Astrocyte (in vitro differentiated cells and primary cell): ENCODE results near the gene JAK3. TPM values are rescaled to one million over a fixed set of nuclear protein-coding genes. Genes with fewer than 3 reads are reported as not detected.

Source experiments
- DNase-seq: peaks from one replicate; pipeline ENCODE4 v3.0.0-alpha.2; 2010; ENCODE audit warnings: low read depth
- FAIRE-seq: peaks from 2 replicates; lab custom pipeline; 2011; peaks lifted over from hg19 to GRCh38; lab: Jason Lieb, UNC
- H2AFZ ChIP-seq: 2 replicates; pipeline ENCODE4 v1.6.0; 2012; ENCODE audit warnings: low read depth, low read length, inconsistent platforms
- H3K27ac ChIP-seq: 2 replicates; pipeline ENCODE4 v1.5.1; 2011; ENCODE audit warnings: low read depth, low read length, inconsistent platforms
- H3K27me3 ChIP-seq: 2 replicates; pipeline ENCODE4 v1.6.0; 2011; ENCODE audit warnings: low read length, inconsistent platforms; ENCODE audit not compliant: insufficient read depth
- H3K36me3 ChIP-seq: 2 replicates; pipeline ENCODE4 v1.5.1; 2011; ENCODE audit warnings: low read length, inconsistent platforms; ENCODE audit not compliant: insufficient read depth
- H3K4me1 ChIP-seq: 2 replicates; pipeline ENCODE4 v1.5.1; 2011; ENCODE audit warnings: low read length, inconsistent platforms; ENCODE audit not compliant: insufficient read depth
- H3K4me2 ChIP-seq: 2 replicates; pipeline ENCODE4 v1.6.0; 2012; ENCODE audit warnings: low read length, inconsistent platforms
- H3K4me3 ChIP-seq: 2 replicates; pipeline ENCODE4 v1.5.1; 2011; ENCODE audit warnings: low read depth, mild to moderate bottlenecking, low read length, inconsistent platforms; ENCODE audit not compliant: insufficient read depth
- H3K79me2 ChIP-seq: 2 replicates; pipeline ENCODE4 v1.6.0; 2012; ENCODE audit warnings: mild to moderate bottlenecking, low read length, inconsistent platforms; ENCODE audit not compliant: insufficient read depth
- H3K9ac ChIP-seq: 2 replicates; pipeline ENCODE4 v1.6.0; 2012; ENCODE audit warnings: mild to moderate bottlenecking, low read length, inconsistent platforms
- H3K9me3 ChIP-seq: 2 replicates; pipeline ENCODE4 v1.5.1; 2012; ENCODE audit warnings: low read depth, mild to moderate bottlenecking, low read length, inconsistent platforms; ENCODE audit not compliant: insufficient read depth
- H4K20me1 ChIP-seq: 2 replicates; pipeline ENCODE4 v1.6.0; 2012; ENCODE audit warnings: low read length, inconsistent platforms; ENCODE audit not compliant: insufficient read depth
- H3K27ac Mint-ChIP-seq: one replicate; pipeline ENCODE4 v1.8.0; 2021; ENCODE audit warnings: mild to moderate bottlenecking, mixed read lengths; ENCODE audit not compliant: unreplicated experiment
- H3K27me3 Mint-ChIP-seq: one replicate; pipeline ENCODE4 v1.8.0; 2021; ENCODE audit warnings: low read depth, mixed read lengths; ENCODE audit not compliant: unreplicated experiment
- H3K36me3 Mint-ChIP-seq: one replicate; pipeline ENCODE4 v1.8.0; 2021; ENCODE audit warnings: low read depth, mixed read lengths; ENCODE audit not compliant: unreplicated experiment
- H3K4me1 Mint-ChIP-seq: one replicate; pipeline ENCODE4 v1.8.0; 2021; ENCODE audit warnings: low read depth, mixed read lengths; ENCODE audit not compliant: unreplicated experiment
- H3K4me3 Mint-ChIP-seq: one replicate; pipeline ENCODE4 v1.8.0; 2021; ENCODE audit warnings: mild to moderate bottlenecking, moderate library complexity, mixed read lengths; ENCODE audit not compliant: unreplicated experiment
- H3K9me3 Mint-ChIP-seq: one replicate; pipeline ENCODE4 v1.8.0; 2021; ENCODE audit warnings: mild to moderate bottlenecking, mixed read lengths; ENCODE audit not compliant: unreplicated experiment
- EZH2 ChIP-seq: IDR thresholded peaks from 2 replicates; pipeline ENCODE4 v1.6.1; 2012; ENCODE audit warnings: mild to moderate bottlenecking, low read length, inconsistent platforms; ENCODE audit not compliant: insufficient read depth
- total RNA-seq: library from RNA; stranded (reverse); gene quantifications from 2 replicates; pipeline ENCODE4 v1.2.1, GENCODE V29; 2021
- TF ChIP-seq, protein P1 (sequence below): IDR thresholded peaks from 2 replicates; pipeline ENCODE4 v1.5.1; 2011; ENCODE audit warnings: low read depth, mild to moderate bottlenecking, inconsistent platforms, low read length, moderate library complexity; ENCODE audit not compliant: insufficient read depth

Gene JAK3
- total RNA-seq, 1 donor from 2014 or later: 1.00 TPM

DNA sequence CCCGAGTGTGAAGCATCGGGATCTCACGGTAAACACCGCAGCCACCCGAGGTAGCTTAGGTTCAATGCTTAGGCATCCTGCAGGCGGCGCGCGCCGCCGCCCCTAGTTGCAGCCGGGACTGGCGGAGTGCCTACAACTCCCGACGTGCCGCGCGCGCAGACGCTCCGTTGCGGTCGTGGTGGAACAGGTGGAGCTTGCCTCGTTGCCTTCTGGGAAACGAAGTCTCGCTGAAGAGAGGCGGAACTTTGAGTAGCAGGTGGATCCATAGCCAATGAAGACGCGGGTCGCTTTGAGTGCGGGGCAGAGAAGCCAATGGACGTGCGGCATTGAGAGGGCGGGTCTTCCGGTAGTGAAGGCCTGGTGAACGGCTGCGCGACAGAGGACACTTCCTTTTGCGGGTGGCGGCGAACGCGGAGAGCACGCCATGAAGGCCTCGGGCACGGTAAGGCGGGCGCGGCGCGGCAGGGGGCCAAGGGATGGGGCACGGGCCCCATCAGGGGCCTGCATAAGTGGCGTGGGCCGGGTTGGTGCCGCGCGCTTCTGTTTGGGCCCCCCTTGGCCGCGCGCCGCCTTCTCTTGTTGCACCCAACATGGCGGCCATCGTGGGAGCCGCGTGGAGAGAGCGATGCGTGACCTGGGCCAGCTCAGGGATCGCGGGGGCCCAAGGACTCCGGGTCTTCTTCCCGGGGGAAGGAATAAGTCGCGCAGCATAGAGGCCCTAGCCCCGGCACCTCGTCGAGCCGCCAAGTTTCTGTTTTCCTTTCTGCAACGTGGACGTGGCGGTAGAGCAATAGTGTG, 11.9 kb upstream of the JAK3 start, which contains the start of gene RPL18A:
RPL18A (plus strand) TSS at position 378 of the 798 bp plus-strand sequence; CDS start at position 425, 47 bp downstream.
- peak within 1 kb of the TSS; percentile 76 for H3K27ac ChIP-seq
- peak within 1 kb of the TSS; percentile 98 for H3K4me2 ChIP-seq
- no peaks in the 10 kb centered on the region for H3K27me3 ChIP-seq
- H3K9ac ChIP-seq: peak within 1 kb of the TSS; percentile 99
- H3K9me3 ChIP-seq: no peaks in the 10 kb centered on the region
- H4K20me1 ChIP-seq: peaks cover 48% of the 10 kb centered on the region
- peak; percentile 43 for FAIRE-seq
- peak within 1 kb of the TSS; percentile 85 for H2AFZ ChIP-seq
- TF ChIP-seq EZH2: no peak
- TF ChIP-seq, protein P1, sequence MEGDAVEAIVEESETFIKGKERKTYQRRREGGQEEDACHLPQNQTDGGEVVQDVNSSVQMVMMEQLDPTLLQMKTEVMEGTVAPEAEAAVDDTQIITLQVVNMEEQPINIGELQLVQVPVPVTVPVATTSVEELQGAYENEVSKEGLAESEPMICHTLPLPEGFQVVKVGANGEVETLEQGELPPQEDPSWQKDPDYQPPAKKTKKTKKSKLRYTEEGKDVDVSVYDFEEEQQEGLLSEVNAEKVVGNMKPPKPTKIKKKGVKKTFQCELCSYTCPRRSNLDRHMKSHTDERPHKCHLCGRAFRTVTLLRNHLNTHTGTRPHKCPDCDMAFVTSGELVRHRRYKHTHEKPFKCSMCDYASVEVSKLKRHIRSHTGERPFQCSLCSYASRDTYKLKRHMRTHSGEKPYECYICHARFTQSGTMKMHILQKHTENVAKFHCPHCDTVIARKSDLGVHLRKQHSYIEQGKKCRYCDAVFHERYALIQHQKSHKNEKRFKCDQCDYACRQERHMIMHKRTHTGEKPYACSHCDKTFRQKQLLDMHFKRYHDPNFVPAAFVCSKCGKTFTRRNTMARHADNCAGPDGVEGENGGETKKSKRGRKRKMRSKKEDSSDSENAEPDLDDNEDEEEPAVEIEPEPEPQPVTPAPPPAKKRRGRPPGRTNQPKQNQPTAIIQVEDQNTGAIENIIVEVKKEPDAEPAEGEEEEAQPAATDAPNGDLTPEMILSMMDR: peak; percentile 84
- peaks cover 21% of the 10 kb centered on the region for H3K36me3 Mint-ChIP-seq
- peaks cover 16% of the 10 kb centered on the region for H3K4me1 ChIP-seq
- H3K4me3 ChIP-seq: peak within 1 kb of the TSS; percentile 96
- H3K27me3 Mint-ChIP-seq: peaks cover 5% of the 10 kb centered on the region
- H3K4me1 Mint-ChIP-seq: peaks cover 13% of the 10 kb centered on the region
- peak; percentile 99 for DNase-seq
- peaks cover 36% of the 10 kb centered on the region for H3K79me2 ChIP-seq
- H3K4me3 Mint-ChIP-seq: peak within 1 kb of the TSS; percentile 99
- peak within 1 kb of the TSS; percentile 99 for H3K27ac Mint-ChIP-seq
- H3K36me3 ChIP-seq: peaks cover 28% of the 10 kb centered on the region
- H3K9me3 Mint-ChIP-seq: no peaks in the 10 kb centered on the region

DNA sequence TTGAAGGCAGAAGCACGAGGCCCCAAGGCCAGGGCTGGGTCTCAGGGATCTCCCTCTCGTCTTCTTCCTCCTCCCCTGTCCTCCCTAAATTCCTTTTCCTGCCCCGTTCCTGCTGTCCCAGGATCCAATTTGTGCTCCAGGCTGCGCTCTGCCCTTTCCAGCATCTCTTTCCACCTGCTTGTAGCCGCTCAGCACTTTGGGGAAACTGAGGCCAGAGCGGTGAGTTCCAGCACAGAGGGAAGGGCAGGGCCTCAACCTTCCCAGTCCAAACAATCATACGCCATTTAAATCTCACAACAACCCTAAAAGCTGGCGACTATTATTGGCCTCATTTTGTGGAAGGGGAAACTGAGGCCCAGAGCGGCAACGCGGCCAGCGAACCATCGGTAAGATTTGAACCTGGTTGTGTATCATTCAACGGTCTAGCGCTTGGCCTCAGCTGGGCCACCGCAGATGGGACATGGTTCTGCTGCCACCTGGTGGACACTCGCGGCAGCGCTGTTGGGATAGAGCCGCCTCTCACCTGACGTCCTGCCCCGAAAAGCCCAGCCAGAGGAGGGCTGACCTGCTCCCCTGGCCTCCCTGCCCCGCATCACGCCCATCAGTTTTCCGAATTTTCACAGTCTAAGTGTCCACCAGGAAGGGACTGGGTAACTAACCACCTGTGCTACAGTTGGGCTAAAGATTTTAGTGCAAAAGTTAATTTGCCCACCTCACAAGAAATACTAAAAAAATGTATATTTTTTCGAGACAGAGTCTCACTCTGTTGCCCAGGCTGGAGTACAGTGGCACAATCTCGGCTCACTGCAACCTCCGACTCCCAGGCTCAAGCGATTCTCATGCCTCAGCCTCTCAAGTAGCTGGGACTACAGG, 7.7 kb upstream of the JAK3 start:
- peaks cover 5% of the 10 kb centered on the region for H3K4me1 ChIP-seq
- no peak overlapping the region for H2AFZ ChIP-seq
- no peak overlapping the region for H3K27ac Mint-ChIP-seq
- H3K27me3 ChIP-seq: no peaks in the 10 kb centered on the region
- no peaks in the 10 kb centered on the region for H3K9me3 ChIP-seq
- H3K4me1 Mint-ChIP-seq: peaks cover 4% of the 10 kb centered on the region
- DNase-seq (peak; percentile 8), FAIRE-seq (no peak)
- H3K27ac ChIP-seq: no peak overlapping the region
- H3K79me2 ChIP-seq: peaks cover 9% of the 10 kb centered on the region
- H3K4me3 ChIP-seq: no peak overlapping the region
- H3K36me3 ChIP-seq: no peaks in the 10 kb centered on the region
- H3K4me3 Mint-ChIP-seq: no peak overlapping the region
- H4K20me1 ChIP-seq: peaks cover 6% of the 10 kb centered on the region
- TF ChIP-seq, protein P1: peak; percentile 86
- TF ChIP-seq EZH2: no peak
- no peaks in the 10 kb centered on the region for H3K9me3 Mint-ChIP-seq
- H3K4me2 ChIP-seq: no peak overlapping the region
- no peak overlapping the region for H3K9ac ChIP-seq
- H3K36me3 Mint-ChIP-seq: no peaks in the 10 kb centered on the region
- peaks cover 5% of the 10 kb centered on the region for H3K27me3 Mint-ChIP-seq
